ENCODE measurements around the gene THOC2. TPM values are rescaled to one million over a fixed set of nuclear protein-coding genes. Genes with fewer than 3 reads are reported as not detected.
"Not testable (repeated sequence)": the region's sequence is repeated elsewhere in the genome, so short reads cannot be mapped to it uniquely, and the experiment has no call there.

The THOC2 gene
- total RNA-seq, 4 donors from 2014 or later: 60.3 to 81.8 (median 67.7) TPM

DNA sequence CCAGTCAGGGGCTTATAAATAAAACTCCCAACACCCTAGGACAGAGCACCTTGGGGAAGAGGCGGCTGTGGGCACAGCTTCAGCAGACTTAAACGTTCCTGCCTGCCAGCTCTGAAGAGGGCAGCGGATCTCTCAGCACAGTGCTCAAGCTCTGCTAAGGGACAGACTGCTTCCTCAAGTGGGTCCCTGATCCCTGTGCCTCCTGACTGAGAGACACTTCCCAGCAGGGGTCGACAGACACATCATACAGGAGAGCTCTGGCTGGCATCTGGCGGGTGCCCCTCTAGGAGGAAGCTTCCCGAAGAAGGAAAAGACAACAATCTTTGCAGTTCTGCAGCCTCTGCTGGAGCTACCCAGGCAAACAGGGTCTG, 84.1 kb downstream of the THOC2 start:
- intact Hi-C loops (cut with DNase I; ENCODE audit: low total_unique reads); H3K4me3 ChIP-seq (ENCODE audit: low read depth, poor library complexity, severe bottlenecking); DNase-seq (ENCODE audit: low spot score in 2 of 2): not testable (repeated sequence)
- WGBS, 2 donors: 74 to 100% methylated on average over 1 to 6 of the region's 6 CpGs

DNA sequence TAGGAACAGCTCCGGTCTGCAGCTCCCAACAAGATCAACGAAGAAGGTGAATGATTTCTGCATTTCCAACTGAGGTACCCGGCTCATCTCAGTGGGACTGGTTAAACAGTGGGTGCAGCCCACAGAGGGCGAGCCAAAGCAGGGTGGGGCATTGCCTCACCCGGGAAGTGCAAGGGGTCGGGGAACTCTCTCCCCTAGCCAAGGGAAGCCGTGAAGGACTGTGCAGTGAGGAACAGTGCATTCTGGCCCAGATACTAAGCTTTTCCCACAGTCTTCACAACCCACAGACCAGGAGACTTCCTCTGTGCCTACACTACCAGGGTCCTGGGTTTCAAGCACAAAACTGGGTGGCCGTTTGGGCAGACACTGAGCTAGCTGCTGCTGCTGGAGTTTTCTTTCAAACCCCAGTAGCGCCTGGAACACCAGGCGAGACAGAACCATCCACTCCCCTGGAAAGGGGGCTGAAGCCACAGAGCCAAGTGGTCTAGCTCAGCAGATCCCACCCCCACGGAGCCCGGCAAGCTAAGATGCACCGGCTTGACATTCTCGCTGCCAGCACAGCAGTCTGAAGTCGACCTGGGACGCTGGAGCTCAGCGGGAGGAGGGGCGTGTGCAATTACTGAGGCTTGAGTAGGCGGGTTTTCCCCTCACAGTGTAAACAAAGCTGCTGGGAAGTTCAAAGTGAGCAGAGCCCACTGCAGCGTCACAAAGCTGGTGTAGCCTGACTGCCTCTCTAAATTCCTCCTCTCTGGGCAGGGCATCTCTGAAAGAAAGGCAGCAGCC, 84.6 kb downstream of the THOC2 start:
- intact Hi-C loops (cut with DNase I; ENCODE audit: low total_unique reads): no loop called here
- no peak for DNase-seq (ENCODE audit: low spot score in 2 of 2)
- no peak for TF ChIP-seq POLR2A (IDR thresholded peaks at IDR 0.05)
- TF ChIP-seq, protein P1, sequence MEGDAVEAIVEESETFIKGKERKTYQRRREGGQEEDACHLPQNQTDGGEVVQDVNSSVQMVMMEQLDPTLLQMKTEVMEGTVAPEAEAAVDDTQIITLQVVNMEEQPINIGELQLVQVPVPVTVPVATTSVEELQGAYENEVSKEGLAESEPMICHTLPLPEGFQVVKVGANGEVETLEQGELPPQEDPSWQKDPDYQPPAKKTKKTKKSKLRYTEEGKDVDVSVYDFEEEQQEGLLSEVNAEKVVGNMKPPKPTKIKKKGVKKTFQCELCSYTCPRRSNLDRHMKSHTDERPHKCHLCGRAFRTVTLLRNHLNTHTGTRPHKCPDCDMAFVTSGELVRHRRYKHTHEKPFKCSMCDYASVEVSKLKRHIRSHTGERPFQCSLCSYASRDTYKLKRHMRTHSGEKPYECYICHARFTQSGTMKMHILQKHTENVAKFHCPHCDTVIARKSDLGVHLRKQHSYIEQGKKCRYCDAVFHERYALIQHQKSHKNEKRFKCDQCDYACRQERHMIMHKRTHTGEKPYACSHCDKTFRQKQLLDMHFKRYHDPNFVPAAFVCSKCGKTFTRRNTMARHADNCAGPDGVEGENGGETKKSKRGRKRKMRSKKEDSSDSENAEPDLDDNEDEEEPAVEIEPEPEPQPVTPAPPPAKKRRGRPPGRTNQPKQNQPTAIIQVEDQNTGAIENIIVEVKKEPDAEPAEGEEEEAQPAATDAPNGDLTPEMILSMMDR (IDR thresholded peaks at IDR 0.05): no peak
- WGBS, 2 donors: 58 to 76% methylated on average over 9 to 20 of the region's 20 CpGs
- no peak overlapping the region for H3K4me3 ChIP-seq (ENCODE audit: low read depth, poor library complexity, severe bottlenecking)

DNA sequence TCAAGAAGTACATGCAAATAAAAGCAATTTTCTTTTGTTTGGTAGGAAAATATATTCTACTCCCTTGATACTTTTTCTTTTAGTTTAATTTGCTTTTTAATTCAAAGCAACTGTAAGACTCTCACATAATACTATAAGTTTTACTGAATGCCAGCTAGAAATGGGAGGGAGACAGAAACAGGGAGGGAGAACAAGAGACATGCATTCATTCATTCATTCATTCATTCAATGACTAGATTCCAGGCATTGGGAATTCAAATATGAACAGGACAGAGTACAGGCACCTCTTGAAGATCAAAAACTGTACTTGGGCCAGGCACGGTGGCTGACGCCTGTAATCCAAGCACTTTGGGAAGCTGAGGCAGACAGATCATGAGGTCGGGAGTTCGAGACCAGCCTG, 85.6 kb downstream of the THOC2 start:
- no peak for DNase-seq (ENCODE audit: low spot score in 2 of 2)
- H3K4me3 ChIP-seq (ENCODE audit: low read depth, poor library complexity, severe bottlenecking): no peak overlapping the region
- WGBS, 2 donors: 83 to 96% methylated on average over 4 of the region's 4 CpGs
- TF ChIP-seq, protein P1 (IDR thresholded peaks at IDR 0.05): no peak
- TF ChIP-seq POLR2A (IDR thresholded peaks at IDR 0.05): no peak
- intact Hi-C loops (cut with DNase I; ENCODE audit: low total_unique reads): no loop called here

DNA sequence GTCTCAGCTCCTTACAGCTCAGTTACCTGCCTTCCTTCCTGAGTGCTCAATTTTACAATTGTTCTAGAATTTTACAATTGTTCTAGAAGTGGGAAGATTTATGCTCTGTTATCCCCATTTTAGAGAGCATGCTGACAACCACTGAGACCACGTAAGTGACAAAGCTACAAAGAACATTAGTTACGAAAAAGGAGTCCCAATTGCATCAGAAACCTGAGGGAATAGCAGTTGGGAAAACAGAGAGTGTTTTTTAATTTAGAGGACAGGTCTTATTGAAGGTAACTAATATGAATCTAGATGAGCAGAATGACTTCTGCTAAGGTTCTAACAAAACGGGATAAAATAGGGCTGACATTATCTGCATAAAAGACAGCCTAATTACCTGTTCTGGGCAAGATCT, 103.3 kb downstream of the THOC2 start:
- no peak for DNase-seq (ENCODE audit: low spot score in 2 of 2)
- TF ChIP-seq, protein P1 (IDR thresholded peaks at IDR 0.05): no peak
- TF ChIP-seq POLR2A (IDR thresholded peaks at IDR 0.05): no peak
- WGBS, 2 donors: 76 to 95% methylated on average over 3 of the region's 3 CpGs
- intact Hi-C loops (cut with DNase I; ENCODE audit: low total_unique reads): no loop called here
- no peak overlapping the region for H3K4me3 ChIP-seq (ENCODE audit: low read depth, poor library complexity, severe bottlenecking)

DNA sequence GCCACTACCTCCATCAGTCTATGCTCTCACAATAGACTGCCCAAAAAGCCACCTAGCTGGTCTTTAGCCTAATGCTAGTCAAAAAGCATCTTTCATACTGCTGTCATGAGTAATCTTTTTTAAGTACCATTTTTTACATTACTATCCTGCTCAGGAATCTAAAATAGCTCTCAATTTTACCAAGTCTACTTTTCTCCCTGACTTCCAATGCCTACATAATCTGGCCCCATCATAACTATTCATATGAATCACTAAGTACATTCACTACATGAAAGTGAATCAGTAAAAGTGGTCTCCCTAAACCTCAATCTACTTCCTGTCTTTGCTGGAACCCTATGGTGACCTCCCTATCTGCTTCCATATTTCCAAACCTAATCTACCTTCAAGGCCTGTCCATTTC, 105.9 kb downstream of the THOC2 start:
- no peak overlapping the region for H3K4me3 ChIP-seq (ENCODE audit: low read depth, poor library complexity, severe bottlenecking)
- no peak for DNase-seq (ENCODE audit: low spot score in 2 of 2)
- intact Hi-C loops (cut with DNase I; ENCODE audit: low total_unique reads): no loop called here
- TF ChIP-seq, protein P1 (IDR thresholded peaks at IDR 0.05): no peak

DNA sequence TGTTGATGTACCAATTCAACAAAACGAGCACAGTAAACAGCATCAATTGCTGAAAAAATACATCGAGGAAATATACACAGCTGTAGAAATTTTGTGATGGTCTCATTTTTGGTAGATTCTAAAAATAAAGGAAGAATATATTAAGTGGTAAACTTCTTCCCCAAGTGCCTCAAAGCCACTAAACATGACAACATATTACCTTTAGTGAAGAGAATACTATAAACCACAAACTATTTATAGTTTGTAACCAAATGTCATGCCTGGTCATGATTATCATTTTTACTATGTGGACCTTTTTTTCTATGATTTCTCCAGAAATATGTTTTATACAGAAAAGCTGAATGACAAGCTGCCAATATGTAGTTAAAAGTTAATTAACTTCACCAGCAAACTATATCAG, 106.9 kb downstream of the THOC2 start:
- TF ChIP-seq, protein P1 (IDR thresholded peaks at IDR 0.05): no peak
- no peak for TF ChIP-seq POLR2A (IDR thresholded peaks at IDR 0.05)
- DNase-seq (ENCODE audit: low spot score in 2 of 2): no peak
- 68 to 88% methylated on average over 2 of the region's 2 CpGs for WGBS, 2 donors
- intact Hi-C loops (cut with DNase I; ENCODE audit: low total_unique reads): no loop called here
- no peak overlapping the region for H3K4me3 ChIP-seq (ENCODE audit: low read depth, poor library complexity, severe bottlenecking)
